Measurements from ENCODE around the gene RNF32. TPM values are rescaled to one million over a fixed set of nuclear protein-coding genes. Genes with fewer than 3 reads are reported as not detected.

Gene RNF32
- total and polyA plus RNA-seq, 2 experiments from 2014 or later: 0.92 to 2.3 TPM

DNA sequence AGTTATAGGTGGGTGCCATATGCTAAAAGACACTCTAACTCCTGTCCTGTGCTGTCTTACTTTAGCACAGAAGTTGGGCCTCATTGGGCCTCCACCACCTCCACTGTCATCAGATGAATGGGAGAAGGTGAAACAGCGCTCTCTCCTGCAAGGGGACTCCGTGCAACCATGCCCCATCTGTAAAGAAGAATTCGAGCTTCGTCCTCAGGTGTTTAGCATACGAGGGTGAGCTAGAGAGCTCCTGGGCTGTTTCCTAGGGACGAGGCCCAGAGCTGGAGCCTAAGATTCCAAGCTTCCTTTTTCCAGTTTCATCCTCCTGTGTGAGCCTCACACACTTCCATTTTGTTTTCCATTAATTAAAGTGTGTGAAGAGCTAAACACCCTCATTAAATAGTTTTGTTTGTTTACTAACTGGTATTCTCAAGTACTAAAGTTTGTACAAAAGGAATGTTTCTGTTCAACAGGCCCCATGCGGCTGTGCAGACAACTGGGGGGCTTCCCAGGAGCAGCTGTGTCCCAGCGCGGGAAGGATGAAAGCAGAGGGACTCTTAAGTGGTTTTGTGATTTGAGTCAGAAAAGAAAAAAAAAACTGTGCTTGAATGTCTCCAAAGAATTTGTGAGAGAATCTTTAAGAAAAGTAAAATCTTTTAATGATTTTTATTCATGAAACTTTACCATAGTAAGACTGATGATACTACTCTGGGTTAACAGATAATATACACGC, 14.1 kb downstream of the RNF32 start:
- H3K27ac ChIP-seq: no peak overlapping the region

DNA sequence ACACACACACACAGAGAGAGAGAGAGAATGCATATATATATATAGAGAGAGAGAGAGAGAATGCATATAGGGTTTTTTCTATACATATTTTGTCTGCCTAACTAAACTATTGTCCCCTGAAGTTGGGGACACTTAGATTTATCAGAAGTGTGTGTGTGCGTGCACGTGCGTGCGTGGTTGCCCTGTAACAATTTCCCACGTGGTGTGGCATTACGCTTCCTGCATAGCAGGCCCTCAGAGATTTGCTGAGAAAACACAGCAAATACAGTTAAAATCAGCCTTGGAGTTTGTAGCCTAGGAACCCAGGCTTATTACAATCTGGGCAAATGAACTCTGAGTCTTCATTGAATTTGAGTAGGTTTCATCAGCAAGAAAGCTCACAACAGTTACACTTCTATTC, 14.7 kb downstream of the RNF32 start:
- Histone ChIP-seq H3K9me3 (ENCODE audit: low read depth) (no peaks in the 10 kb centered on the region), H3K27ac (no peak overlapping the region), H3K27me3 (no peaks in the 10 kb centered on the region), H3K4me1 (ENCODE audit: low read depth) (no peaks in the 10 kb centered on the region), H3K36me3 (no peaks in the 10 kb centered on the region), H3K4me3 (no peak overlapping the region)
- TF ChIP-seq, protein P1, sequence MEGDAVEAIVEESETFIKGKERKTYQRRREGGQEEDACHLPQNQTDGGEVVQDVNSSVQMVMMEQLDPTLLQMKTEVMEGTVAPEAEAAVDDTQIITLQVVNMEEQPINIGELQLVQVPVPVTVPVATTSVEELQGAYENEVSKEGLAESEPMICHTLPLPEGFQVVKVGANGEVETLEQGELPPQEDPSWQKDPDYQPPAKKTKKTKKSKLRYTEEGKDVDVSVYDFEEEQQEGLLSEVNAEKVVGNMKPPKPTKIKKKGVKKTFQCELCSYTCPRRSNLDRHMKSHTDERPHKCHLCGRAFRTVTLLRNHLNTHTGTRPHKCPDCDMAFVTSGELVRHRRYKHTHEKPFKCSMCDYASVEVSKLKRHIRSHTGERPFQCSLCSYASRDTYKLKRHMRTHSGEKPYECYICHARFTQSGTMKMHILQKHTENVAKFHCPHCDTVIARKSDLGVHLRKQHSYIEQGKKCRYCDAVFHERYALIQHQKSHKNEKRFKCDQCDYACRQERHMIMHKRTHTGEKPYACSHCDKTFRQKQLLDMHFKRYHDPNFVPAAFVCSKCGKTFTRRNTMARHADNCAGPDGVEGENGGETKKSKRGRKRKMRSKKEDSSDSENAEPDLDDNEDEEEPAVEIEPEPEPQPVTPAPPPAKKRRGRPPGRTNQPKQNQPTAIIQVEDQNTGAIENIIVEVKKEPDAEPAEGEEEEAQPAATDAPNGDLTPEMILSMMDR (IDR thresholded peaks at IDR 0.05; ENCODE audit: low read depth, low read length): no peak
- no peak for DNase-seq (ENCODE audit: low read depth in 1 of 2, low spot score in 1 of 2)

More for the DNA sequence above, 14.1 kb downstream of the RNF32 start:
- TF ChIP-seq, protein P1 (IDR thresholded peaks at IDR 0.05; ENCODE audit: low read depth, low read length): no peak
- no peak for DNase-seq (ENCODE audit: low read depth in 1 of 2, low spot score in 1 of 2)
- Histone ChIP-seq H3K4me1 (ENCODE audit: low read depth) (no peaks in the 10 kb centered on the region), H3K4me3 (no peak overlapping the region), H3K36me3 (no peaks in the 10 kb centered on the region), H3K9me3 (ENCODE audit: low read depth) (no peaks in the 10 kb centered on the region), H3K27me3 (no peaks in the 10 kb centered on the region)

DNA sequence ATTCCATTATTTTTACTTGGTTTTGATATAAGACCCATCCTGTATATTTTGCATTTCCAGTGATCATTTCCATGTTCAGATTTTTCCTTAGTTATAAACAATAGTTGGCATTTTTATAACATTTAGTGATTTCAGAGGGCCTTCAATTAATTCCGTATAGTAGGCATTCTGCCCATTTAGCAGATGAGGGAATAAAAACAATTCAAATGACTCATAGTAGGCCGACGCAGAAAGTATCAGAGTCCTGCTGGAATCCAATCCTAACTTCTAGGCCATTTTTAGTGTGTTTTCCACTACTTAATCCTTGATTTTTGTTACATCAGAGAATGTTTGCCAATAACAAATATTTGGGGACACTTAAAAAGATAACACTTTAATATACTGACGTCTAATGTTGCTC, 15.4 kb downstream of the RNF32 start:
- H3K4me1 ChIP-seq (ENCODE audit: low read depth): no peaks in the 10 kb centered on the region
- TF ChIP-seq, protein P1 (IDR thresholded peaks at IDR 0.05; ENCODE audit: low read depth, low read length): no peak
- H3K27me3 ChIP-seq: no peaks in the 10 kb centered on the region
- H3K36me3 ChIP-seq: no peaks in the 10 kb centered on the region
- no peak for DNase-seq (ENCODE audit: low read depth in 1 of 2, low spot score in 1 of 2)
- no peak overlapping the region for H3K27ac ChIP-seq
- H3K4me3 ChIP-seq: no peak overlapping the region
- H3K9me3 ChIP-seq (ENCODE audit: low read depth): no peaks in the 10 kb centered on the region

DNA sequence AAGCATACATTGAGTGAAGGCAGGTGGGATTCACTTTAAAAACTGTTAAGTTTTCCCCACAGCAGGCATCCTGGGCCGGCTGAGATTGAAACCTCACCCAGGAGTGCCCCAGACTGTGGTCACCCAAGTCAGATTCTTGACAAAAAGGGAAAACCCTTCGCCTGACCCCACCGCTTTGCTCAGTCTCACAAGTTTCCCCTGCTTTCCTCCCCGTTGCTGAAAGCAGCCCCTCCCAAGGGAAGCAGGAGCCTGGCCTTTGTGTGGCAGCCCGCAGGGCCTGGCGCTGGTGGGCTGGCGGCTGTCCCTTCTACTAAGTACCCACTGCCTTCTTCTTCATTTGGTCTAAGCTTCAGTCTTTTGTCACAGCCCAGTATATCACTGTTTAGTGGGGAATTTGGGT, 16.0 kb downstream of the RNF32 start:
- Histone ChIP-seq H3K36me3 (no peaks in the 10 kb centered on the region), H3K4me3 (no peak overlapping the region), H3K27ac (no peak overlapping the region), H3K4me1 (ENCODE audit: low read depth) (no peaks in the 10 kb centered on the region), H3K27me3 (no peaks in the 10 kb centered on the region), H3K9me3 (ENCODE audit: low read depth) (no peaks in the 10 kb centered on the region)
- DNase-seq (ENCODE audit: low read depth in 1 of 2, low spot score in 1 of 2): no peak
- TF ChIP-seq, protein P1 (IDR thresholded peaks at IDR 0.05; ENCODE audit: low read depth, low read length): no peak

DNA sequence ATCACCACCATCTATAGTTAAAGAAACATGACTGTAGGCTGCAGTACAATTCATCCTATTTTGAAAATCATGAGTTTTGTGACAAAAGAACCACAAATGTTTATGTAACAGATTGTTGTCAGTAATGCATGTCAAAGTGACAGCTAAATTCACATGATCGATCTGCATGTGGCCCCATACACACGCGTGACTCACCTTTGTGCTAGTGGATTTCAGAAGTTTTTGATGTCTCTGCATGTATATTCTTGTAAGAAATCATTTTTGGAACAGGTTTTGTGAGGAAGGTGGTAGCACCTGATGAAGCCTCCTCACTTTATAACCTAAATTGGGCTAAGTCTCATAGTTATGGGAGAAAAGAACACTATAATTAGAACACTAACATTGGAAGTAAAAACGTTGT, 17.1 kb downstream of the RNF32 start:
- no peaks in the 10 kb centered on the region for H3K4me1 ChIP-seq (ENCODE audit: low read depth)
- DNase-seq (ENCODE audit: low read depth in 1 of 2, low spot score in 1 of 2): no peak
- H3K27ac ChIP-seq: no peak overlapping the region
- H3K36me3 ChIP-seq: no peaks in the 10 kb centered on the region
- H3K4me3 ChIP-seq: no peak overlapping the region
- H3K27me3 ChIP-seq: no peaks in the 10 kb centered on the region
- TF ChIP-seq, protein P1 (IDR thresholded peaks at IDR 0.05; ENCODE audit: low read depth, low read length): no peak
- no peaks in the 10 kb centered on the region for H3K9me3 ChIP-seq (ENCODE audit: low read depth)

All from cardiac muscle cell (in vitro differentiated cells and primary cell).